PC-9 (cell line): Measurements from ENCODE around the gene CTIF. TPM values are rescaled to one million over a fixed set of nuclear protein-coding genes. Genes with fewer than 3 reads are reported as not detected.

Experiments
- BruUV-seq: library from RNA; stranded (reverse); fragments of 400-500 nt; replicated peaks from 2 replicates; lab custom pipeline; 2021; lab: Mats Ljungman, UMichigan
- CTCF ChIA-PET: fragments of 300-600 bp; sonication (Branson Sonifier 250); formaldehyde crosslinking; loops from one replicate; lab custom pipeline; 2022; ENCODE audit warnings: antibody characterized with exemption; lab: Charles Lee
- POLR2A ChIA-PET: fragments of 300-600 bp; sonication (Branson Sonifier 250); formaldehyde crosslinking; loops from one replicate; lab custom pipeline; 2022; ENCODE audit warnings: antibody characterized with exemption; ENCODE audit not compliant: unreplicated experiment; lab: Charles Lee
- DNase-seq, 2 experiments: peaks; one replicate each; pipeline versions ENCODE4 v3.0.0 to v3.0.0-alpha.2; 2015 to 2022; ENCODE audit warnings: mixed read lengths in 1 of 2
- H2AFZ ChIP-seq: fragments of 200-600 bp; sonication (generic); 2 replicates; pipeline ENCODE4 v1.8.1; 2017; ENCODE audit warnings: antibody characterized with exemption
- H3F3A ChIP-seq: fragments of 200-600 bp; sonication (generic); 2 replicates; pipeline ENCODE4 v1.8.1; 2017; ENCODE audit warnings: antibody characterized with exemption, mild to moderate bottlenecking, low read depth; ENCODE audit not compliant: insufficient read depth
- H3K27ac ChIP-seq: fragments of 200-600 bp; sonication (generic); 2 replicates; pipeline ENCODE4 v1.6.1; 2016; ENCODE audit warnings: mixed run types
- H3K27me3 ChIP-seq: fragments of 200-600 bp; sonication (generic); 2 replicates; pipeline ENCODE4 v1.6.1; 2016; ENCODE audit warnings: low read depth, mixed run types; ENCODE audit not compliant: insufficient read depth
- H3K36me3 ChIP-seq: fragments of 200-600 bp; sonication (generic); 2 replicates; pipeline ENCODE4 v1.6.1; 2016; ENCODE audit warnings: low read depth, mixed run types
- H3K4me1 ChIP-seq: fragments of 200-600 bp; sonication (generic); replicated peaks from 2 replicates; pipeline ENCODE4 v1.6.1; 2016; ENCODE audit warnings: mixed run types; ENCODE audit not compliant: insufficient read depth
- H3K4me2 ChIP-seq: fragments of 200-600 bp; sonication (generic); 2 replicates; pipeline ENCODE4 v1.6.1; 2017; ENCODE audit warnings: mixed run types
- H3K4me3 ChIP-seq: fragments of 200-600 bp; sonication (generic); 2 replicates; pipeline ENCODE4 v1.6.1; 2016; ENCODE audit warnings: mixed run types
- H3K79me2 ChIP-seq: fragments of 200-600 bp; sonication (generic); 2 replicates; pipeline ENCODE4 v1.6.1; 2017; ENCODE audit warnings: low read depth, mixed run types
- H3K9me2 ChIP-seq: fragments of 200-600 bp; sonication (generic); 2 replicates; pipeline ENCODE4 v1.8.1; 2017; ENCODE audit warnings: mild to moderate bottlenecking; ENCODE audit not compliant: insufficient read depth
- H3K9me3 ChIP-seq: fragments of 200-600 bp; sonication (generic); 2 replicates; pipeline ENCODE4 v1.8.1; 2016; ENCODE audit warnings: low read depth; ENCODE audit not compliant: insufficient read depth
- H4K20me1 ChIP-seq: fragments of 200-600 bp; sonication (generic); 2 replicates; pipeline ENCODE4 v1.8.1; 2017; ENCODE audit not compliant: insufficient read depth
- EZH2 ChIP-seq: fragments of 200-600 bp; sonication (generic); IDR thresholded peaks from 2 replicates; pipeline ENCODE4 v1.8.0; 2017; ENCODE audit warnings: antibody characterized with exemption, low read depth
- intact Hi-C: fragments of 100-400 bp; cut with micrococcal nuclease; formaldehyde crosslinking; loops from one replicate; pipeline ENCODE4 v1.10.0; 2022; ENCODE audit not compliant: unreplicated experiment
- total RNA-seq: library from RNA; stranded (reverse); gene quantifications from 2 replicates; pipeline ENCODE4 v1.2.3, GENCODE V29; 2021
- TF ChIP-seq, protein P1 (sequence below): fragments of 200-600 bp; sonication (generic); conservative IDR thresholded peaks from 2 replicates; pipeline ENCODE4 v1.6.1; 2017; ENCODE audit warnings: mixed run types, antibody characterized with exemption, mild to moderate bottlenecking, moderate library complexity

Gene CTIF
- total RNA-seq, 1 experiment from 2014 or later: 26.2 TPM

DNA sequence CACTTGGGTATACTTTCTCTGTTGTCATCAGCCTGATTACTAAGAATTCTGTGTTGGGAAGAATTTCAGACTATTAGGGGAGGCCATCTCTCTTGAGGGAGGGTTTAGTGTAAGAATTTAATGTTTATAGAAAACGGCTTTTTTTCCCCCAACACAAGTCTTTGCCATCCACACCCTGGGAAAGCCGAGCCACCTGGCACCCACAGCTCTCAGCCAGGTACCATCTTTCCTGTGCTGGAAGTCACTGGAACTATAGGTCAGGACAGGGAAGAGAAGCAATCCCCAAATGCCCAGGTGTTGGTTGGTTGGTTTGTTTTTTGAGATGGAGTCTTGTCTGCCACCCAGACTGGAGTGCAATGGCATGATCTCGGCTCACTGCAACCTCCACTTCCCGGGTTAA, 256.9 kb downstream of the CTIF start:
- POLR2A ChIA-PET: no interaction called here
- Histone ChIP-seq H3K4me2 (no peak overlapping the region), H3K36me3 (no peaks in the 10 kb centered on the region), H3F3A (no peaks in the 10 kb centered on the region), H2AFZ (no peak overlapping the region), H4K20me1 (no peaks in the 10 kb centered on the region), H3K27ac (no peak overlapping the region), H3K79me2 (no peaks in the 10 kb centered on the region), H3K27me3 (no peaks in the 10 kb centered on the region), H3K9me3 (no peaks in the 10 kb centered on the region), H3K4me3 (no peak overlapping the region), H3K4me1 (no peaks in the 10 kb centered on the region), H3K9me2 (no peaks in the 10 kb centered on the region)
- TF ChIP-seq, protein P1, sequence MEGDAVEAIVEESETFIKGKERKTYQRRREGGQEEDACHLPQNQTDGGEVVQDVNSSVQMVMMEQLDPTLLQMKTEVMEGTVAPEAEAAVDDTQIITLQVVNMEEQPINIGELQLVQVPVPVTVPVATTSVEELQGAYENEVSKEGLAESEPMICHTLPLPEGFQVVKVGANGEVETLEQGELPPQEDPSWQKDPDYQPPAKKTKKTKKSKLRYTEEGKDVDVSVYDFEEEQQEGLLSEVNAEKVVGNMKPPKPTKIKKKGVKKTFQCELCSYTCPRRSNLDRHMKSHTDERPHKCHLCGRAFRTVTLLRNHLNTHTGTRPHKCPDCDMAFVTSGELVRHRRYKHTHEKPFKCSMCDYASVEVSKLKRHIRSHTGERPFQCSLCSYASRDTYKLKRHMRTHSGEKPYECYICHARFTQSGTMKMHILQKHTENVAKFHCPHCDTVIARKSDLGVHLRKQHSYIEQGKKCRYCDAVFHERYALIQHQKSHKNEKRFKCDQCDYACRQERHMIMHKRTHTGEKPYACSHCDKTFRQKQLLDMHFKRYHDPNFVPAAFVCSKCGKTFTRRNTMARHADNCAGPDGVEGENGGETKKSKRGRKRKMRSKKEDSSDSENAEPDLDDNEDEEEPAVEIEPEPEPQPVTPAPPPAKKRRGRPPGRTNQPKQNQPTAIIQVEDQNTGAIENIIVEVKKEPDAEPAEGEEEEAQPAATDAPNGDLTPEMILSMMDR: no peak
- TF ChIP-seq EZH2: no peak
- intact Hi-C loops: no loop called here
- DNase-seq: no peak
- CTCF ChIA-PET: no interaction called here
- BruUV-seq: no TSS peak

DNA sequence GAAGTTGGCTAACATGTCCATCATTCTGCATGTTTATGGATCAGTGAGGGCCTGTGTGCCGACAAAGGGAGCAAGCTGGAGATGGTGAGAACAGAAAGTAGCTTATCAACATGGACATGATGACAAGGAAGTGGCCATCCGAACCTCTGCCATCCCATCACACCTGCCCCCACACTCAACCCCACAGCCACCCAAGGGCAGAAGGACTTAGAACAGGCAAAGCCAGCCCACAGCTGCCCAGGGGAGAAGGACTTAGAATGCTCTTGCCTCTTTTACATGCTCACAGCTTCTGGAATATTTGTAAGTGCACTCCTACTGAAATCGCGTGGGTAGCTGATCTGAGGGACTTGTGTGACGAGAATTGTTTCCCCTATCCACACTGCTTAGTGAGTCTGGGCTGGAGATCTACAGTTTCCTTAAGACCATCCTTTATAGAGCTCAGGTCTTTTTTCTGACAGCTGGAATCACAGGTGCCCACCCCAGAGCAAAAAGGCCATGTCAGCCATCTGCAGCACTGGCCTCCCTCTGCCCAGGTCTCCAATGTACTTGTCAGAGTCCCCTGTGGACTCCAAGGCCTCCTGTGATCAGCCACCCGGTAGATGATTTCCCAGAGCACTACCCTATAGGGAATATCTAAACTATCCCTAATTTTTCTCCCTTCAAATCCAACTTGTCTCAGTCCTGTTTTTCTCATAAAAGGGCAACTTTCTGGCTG, 257.8 kb downstream of the CTIF start:
- Histone ChIP-seq H3K27me3 (no peaks in the 10 kb centered on the region), H3K4me3 (no peak overlapping the region), H3K9me3 (no peaks in the 10 kb centered on the region), H2AFZ (no peak overlapping the region), H3K4me2 (no peak overlapping the region), H3K79me2 (no peaks in the 10 kb centered on the region), H4K20me1 (no peaks in the 10 kb centered on the region), H3K36me3 (no peaks in the 10 kb centered on the region), H3F3A (no peaks in the 10 kb centered on the region), H3K9me2 (no peaks in the 10 kb centered on the region), H3K27ac (no peak overlapping the region), H3K4me1 (no peaks in the 10 kb centered on the region)
- CTCF ChIA-PET: no interaction called here
- POLR2A ChIA-PET: no interaction called here
- intact Hi-C loops: no loop called here
- TF ChIP-seq, protein P1: no peak
- no peak for TF ChIP-seq EZH2
- BruUV-seq: no TSS peak
- no peak for DNase-seq

DNA sequence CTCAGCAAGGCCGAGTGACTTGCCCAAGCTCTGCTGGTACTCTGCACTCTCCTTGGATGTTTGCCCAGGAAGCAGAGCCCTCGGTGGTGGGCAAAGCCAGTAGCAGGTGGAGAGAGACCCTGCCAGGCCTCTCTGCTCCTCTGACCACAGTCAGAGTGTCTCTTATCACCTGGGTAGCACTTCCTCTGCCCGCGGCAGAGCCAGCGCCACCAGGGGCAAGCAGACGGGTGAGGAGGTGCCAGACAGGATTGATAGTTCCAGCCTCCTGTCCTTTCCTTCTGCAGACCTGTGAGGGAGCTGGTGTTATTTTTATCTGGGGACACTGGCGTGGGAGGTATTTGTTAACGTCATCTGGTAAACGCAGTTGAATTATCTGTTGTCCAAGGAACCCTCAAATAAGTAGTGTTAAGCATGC, 259.0 kb downstream of the CTIF start:
- intact Hi-C loops: no loop called here
- no peak for DNase-seq
- Histone ChIP-seq H4K20me1 (no peaks in the 10 kb centered on the region), H3K79me2 (no peaks in the 10 kb centered on the region), H3K9me2 (no peaks in the 10 kb centered on the region), H3F3A (no peaks in the 10 kb centered on the region), H3K27ac (no peak overlapping the region), H3K4me1 (no peaks in the 10 kb centered on the region), H3K4me2 (no peak overlapping the region), H2AFZ (no peak overlapping the region), H3K36me3 (no peaks in the 10 kb centered on the region), H3K9me3 (no peaks in the 10 kb centered on the region), H3K27me3 (no peaks in the 10 kb centered on the region), H3K4me3 (no peak overlapping the region)
- BruUV-seq: no TSS peak
- CTCF ChIA-PET: no interaction called here
- TF ChIP-seq, protein P1: no peak
- TF ChIP-seq EZH2: no peak
- POLR2A ChIA-PET: no interaction called here
